Colonic mucosa (tissue), 4 donors: ENCODE data around the gene CDRT15. TPM values are rescaled to one million over a fixed set of nuclear protein-coding genes. Genes with fewer than 3 reads are reported as not detected.

ENCODE experiments used
- DNase-seq: peaks from one replicate; pipeline ENCODE4 v3.0.0-alpha.2; 2020
- H3K27ac ChIP-seq: fragments of 200-600 bp; one replicate; pipeline ENCODE4 v1.8.0; 2021
- H3K27me3 ChIP-seq: fragments of 200-600 bp; one replicate; pipeline ENCODE4 v1.8.0; 2021
- H3K36me3 ChIP-seq: fragments of 200-600 bp; one replicate; pipeline ENCODE4 v1.8.0; 2021
- H3K4me1 ChIP-seq: fragments of 200-600 bp; one replicate; pipeline ENCODE4 v1.8.0; 2021; ENCODE audit warnings: mild to moderate bottlenecking
- H3K4me3 ChIP-seq: fragments of 200-600 bp; one replicate; pipeline ENCODE4 v1.8.0; 2021
- H3K9ac ChIP-seq, 2 donors: one replicate each; pipeline ENCODE4 v1.7.0; 2013; ENCODE audit warnings: control low read depth in 2 of 2, low read depth in 2 of 2, low read length in 2 of 2
- H3K9me3 ChIP-seq: fragments of 200-600 bp; one replicate; pipeline ENCODE4 v1.8.0; 2021
- intact Hi-C: fragments of 100-400 bp; cut with DNase I; formaldehyde crosslinking; loops from one replicate; pipeline ENCODE4 v1.14.1; 2022
- total RNA-seq, 2 donors: library from RNA; stranded (reverse); fragmentation: NEBNext Ultra II Directional in 1 of 2; extraction: Animal tissue kit (Norgen Biotek cat#: 25700) in 1 of 2; gene quantifications; one replicate each; pipeline ENCODE4 v1.2.1, GENCODE V29; 2021
- TF ChIP-seq, protein P1 (sequence below): fragments of 200-600 bp; IDR thresholded peaks from one replicate; pipeline ENCODE4 v1.8.0; 2022; ENCODE audit warnings: antibody characterized with exemption, mild to moderate bottlenecking
- donor health status: healthy.
- donor health status: DM: no; HTN: no; CAD: no.
- donor health status: DM: no; HTN: no; CAD: no.

Gene CDRT15
- total RNA-seq, 2 donors from 2014 or later, result not detected

GRCh38 chr17:14199601-14200000 is 37.1 kb downstream of the CDRT15 start:
- Histone ChIP-seq H3K9me3 (no peaks in the 10 kb centered on the region), H3K4me3 (no peak overlapping the region), H3K9ac (no peak overlapping the region), H3K27me3 (no peaks in the 10 kb centered on the region), H3K36me3 (no peaks in the 10 kb centered on the region), H3K27ac (no peak overlapping the region), H3K4me1 (no peaks in the 10 kb centered on the region)
- TF ChIP-seq, protein P1, sequence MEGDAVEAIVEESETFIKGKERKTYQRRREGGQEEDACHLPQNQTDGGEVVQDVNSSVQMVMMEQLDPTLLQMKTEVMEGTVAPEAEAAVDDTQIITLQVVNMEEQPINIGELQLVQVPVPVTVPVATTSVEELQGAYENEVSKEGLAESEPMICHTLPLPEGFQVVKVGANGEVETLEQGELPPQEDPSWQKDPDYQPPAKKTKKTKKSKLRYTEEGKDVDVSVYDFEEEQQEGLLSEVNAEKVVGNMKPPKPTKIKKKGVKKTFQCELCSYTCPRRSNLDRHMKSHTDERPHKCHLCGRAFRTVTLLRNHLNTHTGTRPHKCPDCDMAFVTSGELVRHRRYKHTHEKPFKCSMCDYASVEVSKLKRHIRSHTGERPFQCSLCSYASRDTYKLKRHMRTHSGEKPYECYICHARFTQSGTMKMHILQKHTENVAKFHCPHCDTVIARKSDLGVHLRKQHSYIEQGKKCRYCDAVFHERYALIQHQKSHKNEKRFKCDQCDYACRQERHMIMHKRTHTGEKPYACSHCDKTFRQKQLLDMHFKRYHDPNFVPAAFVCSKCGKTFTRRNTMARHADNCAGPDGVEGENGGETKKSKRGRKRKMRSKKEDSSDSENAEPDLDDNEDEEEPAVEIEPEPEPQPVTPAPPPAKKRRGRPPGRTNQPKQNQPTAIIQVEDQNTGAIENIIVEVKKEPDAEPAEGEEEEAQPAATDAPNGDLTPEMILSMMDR, result no peak
- DNase-seq, result no peak
- intact Hi-C loops, result no loop called here

- Histone ChIP-seq H3K4me3 (no peak overlapping the region), H3K9me3 (no peaks in the 10 kb centered on the region), H3K27me3 (no peaks in the 10 kb centered on the region), H3K36me3 (no peaks in the 10 kb centered on the region), H3K4me1 (no peaks in the 10 kb centered on the region), H3K27ac (no peak overlapping the region), H3K9ac (no peak overlapping the region)
- no peak for DNase-seq
- TF ChIP-seq, protein P1, result no peak
- intact Hi-C loops, result no loop called here
Observed at GRCh38 chr17:14198575-14198974, 38.1 kb downstream of the CDRT15 start.

GRCh38 chr17:14198013-14198412 is 38.6 kb downstream of the CDRT15 start:
- H3K27me3 ChIP-seq, result no peaks in the 10 kb centered on the region
- intact Hi-C loops, result no loop called here
- no peaks in the 10 kb centered on the region for H3K9me3 ChIP-seq
- no peaks in the 10 kb centered on the region for H3K4me1 ChIP-seq
- H3K27ac ChIP-seq, result no peak overlapping the region
- H3K4me3 ChIP-seq, result no peak overlapping the region
- TF ChIP-seq, protein P1, result no peak
- H3K36me3 ChIP-seq, result no peaks in the 10 kb centered on the region
- no peak for DNase-seq
- no peak overlapping the region for H3K9ac ChIP-seq

GRCh38 chr17:14197586-14197985 is 39.1 kb downstream of the CDRT15 start:
- H3K27me3 ChIP-seq, result no peaks in the 10 kb centered on the region
- TF ChIP-seq, protein P1, result no peak
- DNase-seq, result no peak
- H3K4me1 ChIP-seq, result no peaks in the 10 kb centered on the region
- no peak overlapping the region for H3K9ac ChIP-seq
- no peaks in the 10 kb centered on the region for H3K9me3 ChIP-seq
- H3K4me3 ChIP-seq, result no peak overlapping the region
- H3K36me3 ChIP-seq, result no peaks in the 10 kb centered on the region
- intact Hi-C loops, result no loop called here
- no peak overlapping the region for H3K27ac ChIP-seq

- H3K27me3 ChIP-seq, result no peaks in the 10 kb centered on the region
- no peaks in the 10 kb centered on the region for H3K4me1 ChIP-seq
- DNase-seq, result no peak
- H3K9ac ChIP-seq, result no peak overlapping the region
- no peak overlapping the region for H3K4me3 ChIP-seq
- TF ChIP-seq, protein P1, result no peak
- no peak overlapping the region for H3K27ac ChIP-seq
- H3K9me3 ChIP-seq, result no peaks in the 10 kb centered on the region
- intact Hi-C loops, result no loop called here
- no peaks in the 10 kb centered on the region for H3K36me3 ChIP-seq
Observed at GRCh38 chr17:14197057-14197456, 39.6 kb downstream of the CDRT15 start.
